ENCODE results near the gene AHRR. TPM values are rescaled to one million over a fixed set of nuclear protein-coding genes. Genes with fewer than 3 reads are reported as not detected.

Gene AHRR
- total RNA-seq, 1 experiment from 2014 or later, result 0.20 TPM

Other genes starting within 250 kb of the AHRR start
- 3.9 and 4.0 TPM in 2 replicates for gene PLEKHG4B, start 229.5 kb upstream of the AHRR start, total RNA-seq (2014; rRNA removed; shearing (Covaris generic))
- gene LRRC14B, start 130.2 kb upstream of the AHRR start, total RNA-seq (2014; rRNA removed; shearing (Covaris generic)), result not detected in 2 replicates
- 2.4 and 2.5 TPM in 2 replicates for gene CCDC127, start 103.6 kb upstream of the AHRR start, total RNA-seq (2014; rRNA removed; shearing (Covaris generic))
- 43.2 and 46.1 TPM in 2 replicates for gene SDHA, start 103.4 kb upstream of the AHRR start, total RNA-seq (2014; rRNA removed; shearing (Covaris generic))
- 40.1 and 43.8 TPM in 2 replicates for gene PDCD6, start 50.1 kb upstream of the AHRR start, total RNA-seq (2014; rRNA removed; shearing (Covaris generic))
- 10.2 and 10.4 TPM in 2 replicates for gene EXOC3, start 121.5 kb downstream of the AHRR start, total RNA-seq (2014; rRNA removed; shearing (Covaris generic))
- gene SLC9A3, start 202.7 kb downstream of the AHRR start, total RNA-seq (2014; rRNA removed; shearing (Covaris generic)), result 2.4 and 2.5 TPM in 2 replicates